ENCODE results near the gene IGFBP5.

DNA sequence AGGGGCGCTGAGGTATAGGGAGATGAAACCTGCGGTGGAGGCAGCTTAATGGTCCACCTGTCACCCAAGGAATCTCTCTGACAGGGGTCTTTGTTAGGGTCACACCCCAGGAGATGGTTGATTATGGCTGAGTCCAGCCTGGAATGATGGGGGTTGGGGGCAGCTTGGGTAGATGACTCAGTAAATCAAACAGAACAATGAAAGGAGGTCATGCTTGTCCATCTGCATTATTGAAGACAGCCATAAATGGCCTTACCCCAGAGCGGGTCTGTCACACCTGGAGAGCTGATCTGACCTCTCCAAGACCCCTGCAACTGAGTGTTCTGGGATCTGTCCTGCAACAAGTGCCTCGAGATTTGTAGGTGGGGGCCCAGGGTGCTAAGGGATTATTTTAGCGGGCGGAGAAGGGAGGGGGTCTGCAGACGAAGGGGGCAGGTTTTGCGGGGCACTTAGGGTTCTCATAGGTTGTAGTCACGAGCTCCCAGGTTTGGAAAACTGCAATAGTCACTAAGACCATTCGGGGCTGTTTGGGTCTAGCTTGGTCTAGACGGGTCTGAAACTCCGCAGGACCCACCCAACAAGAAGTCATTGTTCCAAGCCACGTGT lies 62.9 kb downstream of the IGFBP5 start:
- TF ChIP-seq, protein P1, sequence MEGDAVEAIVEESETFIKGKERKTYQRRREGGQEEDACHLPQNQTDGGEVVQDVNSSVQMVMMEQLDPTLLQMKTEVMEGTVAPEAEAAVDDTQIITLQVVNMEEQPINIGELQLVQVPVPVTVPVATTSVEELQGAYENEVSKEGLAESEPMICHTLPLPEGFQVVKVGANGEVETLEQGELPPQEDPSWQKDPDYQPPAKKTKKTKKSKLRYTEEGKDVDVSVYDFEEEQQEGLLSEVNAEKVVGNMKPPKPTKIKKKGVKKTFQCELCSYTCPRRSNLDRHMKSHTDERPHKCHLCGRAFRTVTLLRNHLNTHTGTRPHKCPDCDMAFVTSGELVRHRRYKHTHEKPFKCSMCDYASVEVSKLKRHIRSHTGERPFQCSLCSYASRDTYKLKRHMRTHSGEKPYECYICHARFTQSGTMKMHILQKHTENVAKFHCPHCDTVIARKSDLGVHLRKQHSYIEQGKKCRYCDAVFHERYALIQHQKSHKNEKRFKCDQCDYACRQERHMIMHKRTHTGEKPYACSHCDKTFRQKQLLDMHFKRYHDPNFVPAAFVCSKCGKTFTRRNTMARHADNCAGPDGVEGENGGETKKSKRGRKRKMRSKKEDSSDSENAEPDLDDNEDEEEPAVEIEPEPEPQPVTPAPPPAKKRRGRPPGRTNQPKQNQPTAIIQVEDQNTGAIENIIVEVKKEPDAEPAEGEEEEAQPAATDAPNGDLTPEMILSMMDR (IDR thresholded peaks at IDR 0.05; ENCODE audit: low read depth, low read length, missing input control), result no peak
- no peak for TF ChIP-seq YY1 (IDR thresholded peaks at IDR 0.05)
- no peak for TF ChIP-seq ATF3 (IDR thresholded peaks at IDR 0.05)
- TF ChIP-seq MAX (IDR thresholded peaks at IDR 0.05), result no peak
- TF ChIP-seq GABPA (IDR thresholded peaks at IDR 0.05 in 1 of 2, conservative IDR thresholded peaks at IDR 0.05 in 1 of 2), result no peak
